Measurements from ENCODE around the gene KCNQ1.

DNA sequence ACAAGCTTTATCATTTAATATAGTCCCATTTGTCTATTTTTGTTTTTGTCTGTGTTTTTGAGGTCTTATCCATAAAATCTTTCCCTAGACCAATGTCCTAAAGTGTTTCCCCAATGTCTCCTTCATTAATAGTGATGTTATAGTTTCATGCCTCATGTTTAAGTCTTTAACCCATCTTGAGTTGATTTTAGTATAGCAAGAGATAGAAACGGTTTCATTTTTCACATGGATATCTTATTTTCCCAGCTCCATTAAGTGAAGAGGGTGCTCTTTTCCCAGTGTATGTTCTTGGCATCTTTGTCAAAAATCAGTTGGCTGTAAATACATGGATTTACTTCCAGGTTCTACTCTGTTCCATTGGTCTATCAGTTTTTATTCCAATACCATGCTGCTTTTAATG lies 196.8 kb downstream of the KCNQ1 start:
- TF ChIP-seq EZH2 (IDR thresholded peaks at IDR 0.05; ENCODE audit: borderline replicate concordance, low read depth, low read length, severe bottlenecking): no peak
- TF ChIP-seq, protein P1, sequence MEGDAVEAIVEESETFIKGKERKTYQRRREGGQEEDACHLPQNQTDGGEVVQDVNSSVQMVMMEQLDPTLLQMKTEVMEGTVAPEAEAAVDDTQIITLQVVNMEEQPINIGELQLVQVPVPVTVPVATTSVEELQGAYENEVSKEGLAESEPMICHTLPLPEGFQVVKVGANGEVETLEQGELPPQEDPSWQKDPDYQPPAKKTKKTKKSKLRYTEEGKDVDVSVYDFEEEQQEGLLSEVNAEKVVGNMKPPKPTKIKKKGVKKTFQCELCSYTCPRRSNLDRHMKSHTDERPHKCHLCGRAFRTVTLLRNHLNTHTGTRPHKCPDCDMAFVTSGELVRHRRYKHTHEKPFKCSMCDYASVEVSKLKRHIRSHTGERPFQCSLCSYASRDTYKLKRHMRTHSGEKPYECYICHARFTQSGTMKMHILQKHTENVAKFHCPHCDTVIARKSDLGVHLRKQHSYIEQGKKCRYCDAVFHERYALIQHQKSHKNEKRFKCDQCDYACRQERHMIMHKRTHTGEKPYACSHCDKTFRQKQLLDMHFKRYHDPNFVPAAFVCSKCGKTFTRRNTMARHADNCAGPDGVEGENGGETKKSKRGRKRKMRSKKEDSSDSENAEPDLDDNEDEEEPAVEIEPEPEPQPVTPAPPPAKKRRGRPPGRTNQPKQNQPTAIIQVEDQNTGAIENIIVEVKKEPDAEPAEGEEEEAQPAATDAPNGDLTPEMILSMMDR (IDR thresholded peaks at IDR 0.05; ENCODE audit: extremely low read depth in 1 of 2, insufficient read depth in 1 of 2, low read depth in 1 of 2, low read length in 2 of 2): no peak
- TF ChIP-seq POLR2A (IDR thresholded peaks at IDR 0.05; ENCODE audit: low read depth, low read length): no peak
- TF ChIP-seq, protein P2, sequence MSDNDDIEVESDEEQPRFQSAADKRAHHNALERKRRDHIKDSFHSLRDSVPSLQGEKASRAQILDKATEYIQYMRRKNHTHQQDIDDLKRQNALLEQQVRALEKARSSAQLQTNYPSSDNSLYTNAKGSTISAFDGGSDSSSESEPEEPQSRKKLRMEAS (IDR thresholded peaks at IDR 0.05; ENCODE audit: insufficient read depth, insufficient read length): no peak
- TF ChIP-seq FOS (IDR thresholded peaks at IDR 0.05; ENCODE audit: borderline replicate concordance, insufficient read depth, low read length): no peak
